A673 (cell line): ENCODE results near the gene RANBP3. TPM values are rescaled to one million over a fixed set of nuclear protein-coding genes. Genes with fewer than 3 reads are reported as not detected.

Source experiments
- BruUV-seq: library from RNA; stranded (reverse); fragments of 400-500 nt; replicated peaks from 2 replicates; lab custom pipeline; 2021; lab: Mats Ljungman, UMichigan
- CTCF ChIA-PET: fragments of 300-600 bp; sonication (Branson Sonifier 250); formaldehyde crosslinking; loops from one replicate; lab custom pipeline; 2022; ENCODE audit warnings: antibody characterized with exemption; lab: Charles Lee
- POLR2A ChIA-PET: fragments of 300-600 bp; sonication (Branson Sonifier 250); formaldehyde crosslinking; loops from one replicate; lab custom pipeline; 2022; ENCODE audit warnings: antibody characterized with exemption; ENCODE audit not compliant: low non-redundant PET; lab: Charles Lee
- DNase-seq: peaks from one replicate; pipeline ENCODE4 v3.0.0-alpha.2; 2015; ENCODE audit warnings: low spot score
- H3K27ac ChIP-seq: fragments of 200-600 bp; sonication (generic); 2 replicates; pipeline ENCODE4 v1.5.1; 2016; ENCODE audit warnings: mixed run types, low read depth, mild to moderate bottlenecking, mixed read lengths, antibody characterized with exemption, low read length; ENCODE audit not compliant: poor library complexity, severe bottlenecking
- H3K27me3 ChIP-seq: fragments of 200-600 bp; sonication (generic); replicated peaks from 2 replicates; pipeline ENCODE4 v1.6.1; 2017; ENCODE audit warnings: mixed run types, low read depth, mild to moderate bottlenecking, mixed read lengths, antibody characterized with exemption, low read length; ENCODE audit not compliant: insufficient read depth, poor library complexity
- H3K36me3 ChIP-seq: fragments of 200-600 bp; sonication (generic); 2 replicates; pipeline ENCODE4 v1.6.1; 2016; ENCODE audit warnings: mixed run types, mild to moderate bottlenecking, mixed read lengths, antibody characterized with exemption, low read length; ENCODE audit not compliant: insufficient read depth, poor library complexity, severe bottlenecking
- H3K4me1 ChIP-seq: fragments of 200-600 bp; sonication (generic); 2 replicates; pipeline ENCODE4 v1.6.1; 2017; ENCODE audit warnings: mixed run types, mild to moderate bottlenecking, mixed read lengths, antibody characterized with exemption, low read length; ENCODE audit not compliant: insufficient read depth, poor library complexity, severe bottlenecking
- H3K4me3 ChIP-seq: fragments of 200-600 bp; sonication (generic); 2 replicates; pipeline ENCODE4 v1.5.1; 2016; ENCODE audit warnings: low read depth, mixed run types, mild to moderate bottlenecking, mixed read lengths, low read length; ENCODE audit not compliant: poor library complexity, severe bottlenecking
- H3K9me3 ChIP-seq: fragments of 200-600 bp; sonication (generic); 2 replicates; pipeline ENCODE4 v1.6.1; 2016; ENCODE audit warnings: mixed run types, low read depth, mild to moderate bottlenecking, mixed read lengths, antibody characterized with exemption, low read length; ENCODE audit not compliant: poor library complexity, severe bottlenecking
- EZH2 ChIP-seq: fragments of 200-600 bp; sonication (generic); IDR thresholded peaks from 2 replicates; pipeline ENCODE4 v1.6.1; 2017; ENCODE audit warnings: borderline replicate concordance, low read depth, mild to moderate bottlenecking, mixed read lengths, antibody characterized with exemption, low read length; ENCODE audit not compliant: poor library complexity, severe bottlenecking
- intact Hi-C: fragments of 100-400 bp; cut with micrococcal nuclease; formaldehyde crosslinking; loops from one replicate; pipeline ENCODE4 v1.10.0; 2022; ENCODE audit not compliant: unreplicated experiment
- total RNA-seq: library from RNA; stranded (reverse); gene quantifications from 2 replicates; pipeline ENCODE4 v1.2.3, GENCODE V29; 2021
- TF ChIP-seq, protein P1 (sequence below): fragments of 300-800, 200-600 bp; sonication (generic); conservative IDR thresholded peaks from 2 replicates; pipeline ENCODE4 v1.5.1; 2017; ENCODE audit warnings: low read depth, mild to moderate bottlenecking, antibody characterized with exemption, low read length, moderate library complexity, mixed read lengths

RANBP3 gene
- total RNA-seq, 1 experiment from 2014 or later = 130 TPM

DNA sequence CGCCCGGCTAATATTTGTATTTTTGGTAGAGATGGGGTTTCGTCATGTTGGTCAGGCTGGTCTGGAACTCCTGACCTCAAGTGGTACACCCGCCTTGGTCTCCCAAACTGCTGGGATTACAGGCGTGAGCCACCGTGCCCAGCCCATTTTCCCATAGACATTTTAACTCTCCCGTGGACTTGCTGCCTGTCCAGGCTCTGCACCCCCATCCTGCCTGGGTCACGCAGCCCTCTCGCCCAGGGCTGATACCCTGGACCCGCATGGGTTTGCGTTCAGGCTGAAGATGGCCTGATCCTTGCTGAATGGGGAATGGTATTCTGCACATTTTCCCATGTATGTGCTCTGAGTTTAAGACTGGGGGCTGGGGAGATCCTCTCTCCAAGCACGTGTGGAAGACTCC, 46.0 kb upstream of the RANBP3 start:
- Histone ChIP-seq H3K27me3 (no peaks in the 10 kb centered on the region), H3K36me3 (no peaks in the 10 kb centered on the region), H3K9me3 (no peaks in the 10 kb centered on the region), H3K27ac (no peak overlapping the region), H3K4me3 (no peak overlapping the region), H3K4me1 (no peaks in the 10 kb centered on the region)
- no TSS peak for BruUV-seq
- intact Hi-C loops = loop anchor here (2.0 kb wide), 2 partner anchors 37 to 219 kb away; partner anchors contain the start of gene NRTN
- DNase-seq = no peak
- ChIA-PET POLR2A (no interaction called here), CTCF (no interaction called here)
- TF ChIP-seq, protein P1, sequence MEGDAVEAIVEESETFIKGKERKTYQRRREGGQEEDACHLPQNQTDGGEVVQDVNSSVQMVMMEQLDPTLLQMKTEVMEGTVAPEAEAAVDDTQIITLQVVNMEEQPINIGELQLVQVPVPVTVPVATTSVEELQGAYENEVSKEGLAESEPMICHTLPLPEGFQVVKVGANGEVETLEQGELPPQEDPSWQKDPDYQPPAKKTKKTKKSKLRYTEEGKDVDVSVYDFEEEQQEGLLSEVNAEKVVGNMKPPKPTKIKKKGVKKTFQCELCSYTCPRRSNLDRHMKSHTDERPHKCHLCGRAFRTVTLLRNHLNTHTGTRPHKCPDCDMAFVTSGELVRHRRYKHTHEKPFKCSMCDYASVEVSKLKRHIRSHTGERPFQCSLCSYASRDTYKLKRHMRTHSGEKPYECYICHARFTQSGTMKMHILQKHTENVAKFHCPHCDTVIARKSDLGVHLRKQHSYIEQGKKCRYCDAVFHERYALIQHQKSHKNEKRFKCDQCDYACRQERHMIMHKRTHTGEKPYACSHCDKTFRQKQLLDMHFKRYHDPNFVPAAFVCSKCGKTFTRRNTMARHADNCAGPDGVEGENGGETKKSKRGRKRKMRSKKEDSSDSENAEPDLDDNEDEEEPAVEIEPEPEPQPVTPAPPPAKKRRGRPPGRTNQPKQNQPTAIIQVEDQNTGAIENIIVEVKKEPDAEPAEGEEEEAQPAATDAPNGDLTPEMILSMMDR = no peak
- TF ChIP-seq EZH2 = no peak

DNA sequence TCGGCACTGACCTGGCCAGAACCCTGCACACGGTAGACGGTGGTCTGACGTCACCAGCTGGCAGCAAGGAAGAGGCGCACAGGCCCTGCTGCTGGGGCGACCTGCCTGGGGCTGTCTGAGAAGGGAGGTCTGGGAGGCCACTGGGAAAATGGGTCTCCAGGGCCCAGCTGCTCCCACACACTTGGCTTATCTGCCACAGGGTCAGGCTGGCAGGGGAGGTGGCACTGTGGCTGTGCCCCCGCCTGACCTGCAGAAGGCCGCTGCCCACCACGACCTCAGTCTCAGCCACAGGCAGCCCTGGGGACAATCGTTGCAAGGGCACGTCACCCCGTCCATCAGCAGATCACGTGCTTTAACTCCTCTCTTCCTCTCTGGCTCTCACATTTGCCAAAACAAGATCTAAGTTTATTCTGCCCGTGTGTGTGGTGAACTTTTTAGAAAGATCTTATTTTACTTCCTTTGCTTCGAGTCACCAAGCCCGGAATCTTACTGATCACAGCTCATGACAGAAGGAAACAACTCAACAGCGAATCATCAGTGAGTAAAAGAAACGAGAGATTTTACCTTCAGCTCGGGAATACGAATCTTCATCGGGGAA, 45.2 kb upstream of the RANBP3 start:
- CTCF ChIA-PET = interaction anchor here (0.6 to 2.1 kb wide), 6 partner anchors 35 to 251 kb away, joined by 4 to 27 read pairs (median 11); partner anchors contain the start of gene NRTN
- no peak for TF ChIP-seq EZH2
- TF ChIP-seq, protein P1 = no peak
- no peak overlapping the region for H3K27ac ChIP-seq

DNA sequence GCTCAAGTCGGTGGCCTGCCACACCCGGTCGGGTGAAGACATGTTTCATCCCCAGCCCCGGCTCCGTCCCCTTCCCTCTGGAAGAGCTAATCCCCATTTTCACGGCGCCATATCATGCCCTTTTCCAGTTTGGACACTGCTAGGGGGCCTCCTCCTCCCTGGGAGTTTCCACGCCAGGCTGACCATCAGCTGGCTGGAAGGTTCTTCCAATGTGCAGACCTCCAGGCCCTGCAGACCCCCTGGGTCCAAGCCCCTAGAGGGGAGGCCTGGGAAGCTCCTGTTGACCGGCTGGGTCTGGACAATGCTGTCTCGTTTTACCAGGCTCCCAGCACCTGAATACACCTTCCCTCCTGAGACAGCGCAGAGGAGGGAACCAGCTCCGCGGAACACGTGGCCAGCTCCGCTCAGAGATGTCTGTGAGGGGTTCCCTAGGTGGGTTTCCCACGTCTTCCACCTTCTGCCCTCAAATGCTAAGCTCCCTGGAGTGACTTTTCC, 44.7 kb upstream of the RANBP3 start:
- no peaks in the 10 kb centered on the region for H3K36me3 ChIP-seq
- no peak overlapping the region for H3K27ac ChIP-seq
- H3K27me3 ChIP-seq = no peaks in the 10 kb centered on the region
- no peak for DNase-seq
- intact Hi-C loops = loop anchor here (2.0 kb wide), 2 partner anchors 36 to 218 kb away; partner anchors contain the start of gene NRTN
- H3K4me3 ChIP-seq = no peak overlapping the region
- CTCF ChIA-PET = interaction anchor here (0.6 to 2.1 kb wide), 9 partner anchors 16 to 1670 kb away, joined by 3 to 27 read pairs (median 5); partner anchors contain the start of genes NRTN and RANBP3
- TF ChIP-seq EZH2 = no peak
- TF ChIP-seq, protein P1 = peak; percentile 17; the same call in 1 of the 2 replicates
- POLR2A ChIA-PET = interaction anchor here (0.6 kb wide), 1 partner anchor 226 kb away, joined by 16 read pairs; no protein-coding TSS in a partner anchor
- no TSS peak for BruUV-seq
- H3K4me1 ChIP-seq = no peaks in the 10 kb centered on the region
- H3K9me3 ChIP-seq = no peaks in the 10 kb centered on the region

More for the DNA sequence above, 45.2 kb upstream of the RANBP3 start:
- no peak for DNase-seq
- Histone ChIP-seq H3K36me3 (no peaks in the 10 kb centered on the region), H3K27me3 (no peaks in the 10 kb centered on the region), H3K4me3 (no peak overlapping the region), H3K4me1 (no peaks in the 10 kb centered on the region), H3K9me3 (no peaks in the 10 kb centered on the region)
- BruUV-seq = no TSS peak
- intact Hi-C loops = loop anchor here (2.0 kb wide), 2 partner anchors 36 to 218 kb away; partner anchors contain the start of gene NRTN
- POLR2A ChIA-PET = no interaction called here
